Activated B cell treated with CpG ODN at 0.5 μM for 24 hours (primary cell): ENCODE measurements around the gene DMRTA2. TPM values are rescaled to one million over a fixed set of nuclear protein-coding genes. Genes with fewer than 3 reads are reported as not detected.

ENCODE experiments used
- ATAC-seq: fragments of 200-7000 bp; cut with Tn5 transposase; one replicate; pipeline ENCODE4 v1.10.0; 2021; ENCODE audit warnings: low read depth, mild to moderate bottlenecking, moderate library complexity
- CTCF ChIA-PET: fragments of 350-600 bp; sonication (Branson Sonifier 250); formaldehyde crosslinking; loops from one replicate; lab custom pipeline; 2021; ENCODE audit warnings: antibody characterized with exemption; lab: Charles Lee
- POLR2A ChIA-PET: fragments of 350-600 bp; sonication (Branson Sonifier 250); formaldehyde crosslinking; loops from one replicate; lab custom pipeline; 2021; ENCODE audit warnings: antibody characterized with exemption; lab: Charles Lee
- DNase-seq: peaks from one replicate; pipeline ENCODE4 v3.0.0; 2022
- H3K27ac Mint-ChIP-seq: one replicate; pipeline ENCODE4 v1.8.0; 2020; ENCODE audit warnings: mixed read lengths
- H3K27me3 Mint-ChIP-seq: one replicate; pipeline ENCODE4 v1.8.0; 2021; ENCODE audit warnings: mixed read lengths
- H3K36me3 Mint-ChIP-seq: one replicate; pipeline ENCODE4 v1.8.0; 2021; ENCODE audit warnings: low read depth, mixed read lengths
- H3K4me1 Mint-ChIP-seq: one replicate; pipeline ENCODE4 v1.8.0; 2021; ENCODE audit warnings: mixed read lengths
- H3K4me3 Mint-ChIP-seq: one replicate; pipeline ENCODE4 v1.8.0; 2020; ENCODE audit warnings: mild to moderate bottlenecking, mixed read lengths
- H3K9me3 Mint-ChIP-seq: one replicate; pipeline ENCODE4 v1.8.0; 2020; ENCODE audit warnings: mixed read lengths
- CTCF ChIP-seq: fragments of 200-600 bp; IDR thresholded peaks from one replicate; pipeline ENCODE4 v1.8.0; 2022; ENCODE audit warnings: antibody characterized with exemption, mild to moderate bottlenecking
- intact Hi-C: fragments of 100-400 bp; cut with micrococcal nuclease; formaldehyde crosslinking; loops from one replicate; pipeline ENCODE4 v1.15.1; 2024
- total RNA-seq: library from RNA; stranded (reverse); gene quantifications from 2 replicates; pipeline ENCODE4 v1.2.3, GENCODE V29; 2022

The DMRTA2 gene
- total RNA-seq, 1 donor from 2014 or later = not detected

GRCh38 chr1:50420689-50421365, 2.4 kb downstream of the DMRTA2 start:
- H3K27me3 Mint-ChIP-seq = peaks cover 71% of the 10 kb centered on the region
- peaks cover 63% of the 10 kb centered on the region for H3K4me1 Mint-ChIP-seq
- ATAC-seq (no peak), DNase-seq (no peak)
- ChIA-PET CTCF (no interaction called here), POLR2A (no interaction called here)
- intact Hi-C loops = loop anchor here (10.0 kb wide), 1 partner anchor 554 kb away; the partner anchor contains the start of gene CDKN2C
- no peak overlapping the region for H3K27ac Mint-ChIP-seq
- peaks cover 2% of the 10 kb centered on the region for H3K36me3 Mint-ChIP-seq
- H3K4me3 Mint-ChIP-seq = peak overlapping the region; percentile 33
- TF ChIP-seq CTCF = no peak
- no peaks in the 10 kb centered on the region for H3K9me3 Mint-ChIP-seq

GRCh38 chr1:50419907-50420677, 3.2 kb downstream of the DMRTA2 start:
- intact Hi-C loops = loop anchor here (10.0 kb wide), 1 partner anchor 555 kb away; the partner anchor contains the start of gene CDKN2C
- CTCF ChIA-PET = no interaction called here
- peaks cover 2% of the 10 kb centered on the region for H3K36me3 Mint-ChIP-seq
- H3K4me1 Mint-ChIP-seq = peaks cover 60% of the 10 kb centered on the region
- peaks cover 70% of the 10 kb centered on the region for H3K27me3 Mint-ChIP-seq
- POLR2A ChIA-PET = no interaction called here
- no peak for DNase-seq
- no peaks in the 10 kb centered on the region for H3K9me3 Mint-ChIP-seq
- peak overlapping the region; percentile 14 for H3K27ac Mint-ChIP-seq
- peak overlapping the region; percentile 33 for H3K4me3 Mint-ChIP-seq
- TF ChIP-seq CTCF = no peak
- ATAC-seq = no peak

GRCh38 chr1:50419192-50419906, 3.9 kb downstream of the DMRTA2 start:
- intact Hi-C loops = no loop called here

GRCh38 chr1:50418600-50419109, 4.6 kb downstream of the DMRTA2 start:
- Mint-ChIP-seq H3K27me3 (peaks cover 71% of the 10 kb centered on the region), H3K4me1 (peaks cover 45% of the 10 kb centered on the region), H3K36me3 (no peaks in the 10 kb centered on the region), H3K9me3 (no peaks in the 10 kb centered on the region), H3K4me3 (peak overlapping the region; percentile 28), H3K27ac (no peak overlapping the region)
- ChIA-PET POLR2A (no interaction called here), CTCF (no interaction called here)
- intact Hi-C loops = no loop called here
- DNase-seq (no peak), ATAC-seq (no peak)
- TF ChIP-seq CTCF = no peak

More at GRCh38 chr1:50419192-50419906, 3.9 kb downstream of the DMRTA2 start:
- Mint-ChIP-seq H3K27ac (no peak overlapping the region), H3K4me3 (peak overlapping the region; percentile 5), H3K27me3 (peaks cover 70% of the 10 kb centered on the region), H3K36me3 (peaks cover 2% of the 10 kb centered on the region), H3K4me1 (peaks cover 52% of the 10 kb centered on the region), H3K9me3 (no peaks in the 10 kb centered on the region)
- ChIA-PET POLR2A (no interaction called here), CTCF (no interaction called here)
- DNase-seq (no peak), ATAC-seq (no peak)
- no peak for TF ChIP-seq CTCF
